ENCODE data around the gene PGAP1.

Gene PGAP1

DNA sequence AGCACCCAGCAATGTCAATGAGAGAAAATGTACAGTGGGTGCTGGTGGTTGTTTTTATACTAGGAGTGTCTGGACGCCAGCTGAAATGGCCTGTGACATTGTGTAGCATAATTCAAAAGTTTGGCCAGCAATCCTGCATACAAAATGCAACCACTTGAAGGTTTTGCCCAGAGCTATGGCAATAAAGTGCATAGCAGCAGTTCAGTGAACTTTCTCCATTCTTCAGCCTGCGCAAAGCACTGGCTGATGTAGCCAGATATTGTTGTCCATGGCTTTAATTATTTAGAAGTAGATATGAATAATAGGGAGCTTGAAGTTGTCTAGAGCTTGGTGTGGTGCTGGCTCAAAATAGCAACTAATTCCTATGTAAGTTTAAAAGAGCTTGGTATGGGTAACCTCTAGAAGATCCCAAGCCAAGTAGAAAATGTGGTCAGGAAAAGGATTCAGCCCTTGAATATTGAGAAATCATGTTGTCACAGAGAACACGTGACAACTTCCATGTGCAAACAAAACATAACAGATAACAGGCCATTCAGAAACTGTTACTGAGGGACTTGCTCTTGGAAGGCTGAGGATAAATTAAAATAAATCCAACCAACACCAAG lies 33.3 kb upstream of the PGAP1 start:
- H3K36me3 ChIP-seq (ENCODE audit: insufficient read depth): no peaks in the 10 kb centered on the region
- H3K9ac ChIP-seq: no peak overlapping the region
- H3K4me3 ChIP-seq (IDR thresholded peaks at IDR 0.05; ENCODE audit: insufficient read depth, low read depth, low read length): no peak overlapping the region
- no peaks in the 10 kb centered on the region for H3K27me3 ChIP-seq (ENCODE audit: insufficient read depth, low read depth)
- no peak overlapping the region for H3K4me2 ChIP-seq
- H3K79me2 ChIP-seq (ENCODE audit: insufficient read depth, low read depth): no peaks in the 10 kb centered on the region
- no peak overlapping the region for H3K27ac ChIP-seq
- no peaks in the 10 kb centered on the region for H4K20me1 ChIP-seq (ENCODE audit: insufficient read depth)
- H3K4me1 ChIP-seq (ENCODE audit: low read depth, poor library complexity, severe bottlenecking): peaks cover 6% of the 10 kb centered on the region
- no peak overlapping the region for H2AFZ ChIP-seq (ENCODE audit: low read depth)
- TF ChIP-seq, protein P1, sequence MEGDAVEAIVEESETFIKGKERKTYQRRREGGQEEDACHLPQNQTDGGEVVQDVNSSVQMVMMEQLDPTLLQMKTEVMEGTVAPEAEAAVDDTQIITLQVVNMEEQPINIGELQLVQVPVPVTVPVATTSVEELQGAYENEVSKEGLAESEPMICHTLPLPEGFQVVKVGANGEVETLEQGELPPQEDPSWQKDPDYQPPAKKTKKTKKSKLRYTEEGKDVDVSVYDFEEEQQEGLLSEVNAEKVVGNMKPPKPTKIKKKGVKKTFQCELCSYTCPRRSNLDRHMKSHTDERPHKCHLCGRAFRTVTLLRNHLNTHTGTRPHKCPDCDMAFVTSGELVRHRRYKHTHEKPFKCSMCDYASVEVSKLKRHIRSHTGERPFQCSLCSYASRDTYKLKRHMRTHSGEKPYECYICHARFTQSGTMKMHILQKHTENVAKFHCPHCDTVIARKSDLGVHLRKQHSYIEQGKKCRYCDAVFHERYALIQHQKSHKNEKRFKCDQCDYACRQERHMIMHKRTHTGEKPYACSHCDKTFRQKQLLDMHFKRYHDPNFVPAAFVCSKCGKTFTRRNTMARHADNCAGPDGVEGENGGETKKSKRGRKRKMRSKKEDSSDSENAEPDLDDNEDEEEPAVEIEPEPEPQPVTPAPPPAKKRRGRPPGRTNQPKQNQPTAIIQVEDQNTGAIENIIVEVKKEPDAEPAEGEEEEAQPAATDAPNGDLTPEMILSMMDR (conservative IDR thresholded peaks at IDR 0.05; ENCODE audit: low read depth, low read length): no peak

DNA sequence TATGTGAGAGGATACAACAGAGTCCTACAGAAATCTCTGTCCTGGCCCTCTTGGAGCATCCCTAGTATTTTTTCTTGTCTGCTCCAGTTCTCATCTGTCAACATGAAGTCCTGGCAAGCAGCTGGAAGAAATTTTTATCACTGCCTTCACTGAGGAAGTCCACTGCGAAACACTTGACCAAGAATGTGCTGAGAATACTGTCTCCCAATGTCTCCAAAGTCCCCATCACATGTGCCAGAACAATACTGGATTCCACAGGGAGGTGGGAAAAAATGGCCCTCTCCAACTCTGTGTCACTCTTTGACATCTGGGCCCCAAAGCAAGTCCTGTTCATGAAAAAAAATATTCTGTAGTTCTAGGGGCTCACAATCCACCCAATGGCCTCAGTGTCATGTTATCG lies 32.8 kb upstream of the PGAP1 start:
- TF ChIP-seq, protein P1 (conservative IDR thresholded peaks at IDR 0.05; ENCODE audit: low read depth, low read length): no peak
- Histone ChIP-seq H3K4me2 (no peak overlapping the region), H2AFZ (ENCODE audit: low read depth) (no peak overlapping the region), H3K36me3 (ENCODE audit: insufficient read depth) (no peaks in the 10 kb centered on the region), H4K20me1 (ENCODE audit: insufficient read depth) (no peaks in the 10 kb centered on the region), H3K4me3 (IDR thresholded peaks at IDR 0.05; ENCODE audit: insufficient read depth, low read depth, low read length) (no peak overlapping the region), H3K9ac (no peak overlapping the region), H3K27me3 (ENCODE audit: insufficient read depth, low read depth) (no peaks in the 10 kb centered on the region), H3K4me1 (ENCODE audit: low read depth, poor library complexity, severe bottlenecking) (peaks cover 6% of the 10 kb centered on the region), H3K79me2 (ENCODE audit: insufficient read depth, low read depth) (no peaks in the 10 kb centered on the region), H3K27ac (no peak overlapping the region)

DNA sequence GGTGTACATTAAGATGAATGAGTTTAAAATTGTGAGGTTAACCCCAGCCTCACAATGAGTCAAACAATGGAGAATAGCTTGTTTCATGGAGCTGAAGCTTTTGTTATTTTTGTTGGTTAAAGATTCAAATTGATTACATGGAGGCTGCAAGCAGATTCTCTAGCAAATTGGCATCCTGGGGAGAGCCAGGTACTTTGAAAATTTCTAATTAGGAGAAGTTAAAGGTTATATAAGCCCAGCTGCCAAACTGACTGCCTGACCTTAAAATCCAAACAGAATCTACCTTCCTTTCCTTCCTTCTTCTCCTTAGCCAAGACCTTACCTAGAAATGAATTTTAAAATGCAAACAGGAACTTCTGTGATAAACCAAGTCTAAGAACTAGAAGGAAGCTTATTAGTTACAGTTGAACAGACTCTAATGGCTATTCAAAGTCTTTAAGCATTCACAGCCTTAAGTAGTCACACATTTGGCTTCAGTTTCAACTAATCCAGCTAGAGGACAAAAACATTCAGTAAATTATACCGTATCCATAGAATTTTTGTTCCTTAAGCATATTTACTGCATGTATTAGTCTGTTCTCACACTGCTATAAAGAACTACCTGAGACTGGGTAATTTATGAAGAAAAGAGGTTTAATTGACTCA lies 31.5 kb upstream of the PGAP1 start:
- no peak overlapping the region for H3K9ac ChIP-seq
- no peaks in the 10 kb centered on the region for H3K27me3 ChIP-seq (ENCODE audit: insufficient read depth, low read depth)
- no peak overlapping the region for H2AFZ ChIP-seq (ENCODE audit: low read depth)
- H3K27ac ChIP-seq: no peak overlapping the region
- peaks cover 6% of the 10 kb centered on the region for H3K4me1 ChIP-seq (ENCODE audit: low read depth, poor library complexity, severe bottlenecking)
- H3K79me2 ChIP-seq (ENCODE audit: insufficient read depth, low read depth): no peaks in the 10 kb centered on the region
- H3K4me2 ChIP-seq: no peak overlapping the region
- H4K20me1 ChIP-seq (ENCODE audit: insufficient read depth): no peaks in the 10 kb centered on the region
- TF ChIP-seq, protein P1 (conservative IDR thresholded peaks at IDR 0.05; ENCODE audit: low read depth, low read length): no peak
- H3K4me3 ChIP-seq (IDR thresholded peaks at IDR 0.05; ENCODE audit: insufficient read depth, low read depth, low read length): no peak overlapping the region
- no peaks in the 10 kb centered on the region for H3K36me3 ChIP-seq (ENCODE audit: insufficient read depth)

DNA sequence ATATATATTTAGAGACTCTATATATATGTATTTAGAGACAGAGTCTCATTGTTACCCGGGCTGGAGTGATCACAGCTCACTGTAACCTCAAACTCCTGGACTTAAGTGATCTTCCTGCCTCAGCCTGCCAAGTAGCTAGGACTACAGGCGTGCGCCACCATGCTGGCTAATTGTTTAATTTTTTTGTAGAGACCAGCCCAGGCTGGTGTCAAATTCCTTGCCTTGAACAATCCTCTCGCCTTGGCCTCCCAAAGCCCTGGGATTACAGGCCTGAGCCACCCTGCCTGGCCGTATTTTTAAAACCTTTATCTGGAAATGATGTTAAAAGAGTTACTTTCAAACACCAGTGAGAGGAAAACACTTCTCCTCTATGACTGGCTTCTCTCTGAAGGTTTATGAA lies 30.9 kb upstream of the PGAP1 start:
- no peaks in the 10 kb centered on the region for H3K79me2 ChIP-seq (ENCODE audit: insufficient read depth, low read depth)
- H4K20me1 ChIP-seq (ENCODE audit: insufficient read depth): no peaks in the 10 kb centered on the region
- peaks cover 6% of the 10 kb centered on the region for H3K4me1 ChIP-seq (ENCODE audit: low read depth, poor library complexity, severe bottlenecking)
- no peak overlapping the region for H3K27ac ChIP-seq
- H3K27me3 ChIP-seq (ENCODE audit: insufficient read depth, low read depth): no peaks in the 10 kb centered on the region
- no peak overlapping the region for H2AFZ ChIP-seq (ENCODE audit: low read depth)
- no peak overlapping the region for H3K4me3 ChIP-seq (IDR thresholded peaks at IDR 0.05; ENCODE audit: insufficient read depth, low read depth, low read length)
- H3K4me2 ChIP-seq: no peak overlapping the region
- H3K9ac ChIP-seq: no peak overlapping the region
- H3K36me3 ChIP-seq (ENCODE audit: insufficient read depth): no peaks in the 10 kb centered on the region
- TF ChIP-seq, protein P1 (conservative IDR thresholded peaks at IDR 0.05; ENCODE audit: low read depth, low read length): no peak

All from KMS-11 (cell line).